Pons (tissue), 1 donor: ENCODE measurements around the gene SNX4.
A peak's percentile ranks its signal among the peaks of the same experiment; 100 is the strongest.
"Not testable (repeated sequence)": the region's sequence is repeated elsewhere in the genome, so short reads cannot be mapped to it uniquely, and the experiment has no call there.

Experiments used
- DNase-seq: peaks from one replicate; pipeline ENCODE4 v3.0.0-alpha.2; 2016; ENCODE audit warnings: low spot score

Gene SNX4

DNA sequence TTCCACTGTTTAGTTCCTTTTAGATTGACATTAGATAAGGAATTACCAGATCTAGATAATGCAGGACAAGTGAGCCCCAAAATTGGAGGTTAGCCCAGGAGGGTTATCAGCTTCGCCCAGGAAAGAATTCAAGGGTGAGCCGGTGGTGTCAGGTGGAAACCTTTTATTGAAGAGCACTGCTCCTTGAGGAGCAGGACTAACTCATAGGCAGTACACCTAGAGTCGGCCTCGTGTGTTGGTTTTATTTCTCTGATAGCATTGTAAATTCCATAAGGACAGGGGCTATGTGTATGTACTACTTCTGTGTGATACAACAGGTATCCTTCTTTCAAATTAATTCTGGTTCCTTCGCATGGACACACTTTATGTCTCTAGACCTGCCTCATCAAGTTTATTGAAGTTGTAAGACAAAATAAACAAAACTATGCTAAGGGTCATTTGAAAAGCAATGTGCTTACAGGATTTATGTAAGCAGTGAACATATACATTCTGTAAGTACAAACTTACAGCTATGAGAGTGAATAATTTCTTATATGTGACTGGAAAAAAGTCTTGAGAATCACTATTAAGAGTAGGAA is 57.2 kb downstream of the SNX4 start:
- no peak for DNase-seq

DNA sequence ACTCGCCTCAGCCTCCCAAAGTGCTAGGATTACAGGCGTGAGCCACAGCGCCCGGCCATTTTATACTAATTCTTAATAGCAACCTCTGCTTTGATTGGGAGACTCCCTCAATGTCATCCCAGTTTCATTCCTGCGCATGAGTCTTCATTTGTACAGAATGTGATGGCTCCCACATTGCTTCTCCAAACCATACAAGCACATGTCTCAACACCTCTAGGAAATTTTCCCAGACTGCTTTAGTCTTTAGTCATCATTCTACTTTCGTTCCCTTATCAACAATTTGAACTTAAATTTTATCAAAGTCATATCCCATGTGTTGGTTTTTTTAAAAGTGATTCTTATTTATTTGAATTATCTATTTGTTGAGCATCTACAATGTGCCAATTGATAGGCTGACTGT is 58.1 kb downstream of the SNX4 start:
- no peak for DNase-seq

DNA sequence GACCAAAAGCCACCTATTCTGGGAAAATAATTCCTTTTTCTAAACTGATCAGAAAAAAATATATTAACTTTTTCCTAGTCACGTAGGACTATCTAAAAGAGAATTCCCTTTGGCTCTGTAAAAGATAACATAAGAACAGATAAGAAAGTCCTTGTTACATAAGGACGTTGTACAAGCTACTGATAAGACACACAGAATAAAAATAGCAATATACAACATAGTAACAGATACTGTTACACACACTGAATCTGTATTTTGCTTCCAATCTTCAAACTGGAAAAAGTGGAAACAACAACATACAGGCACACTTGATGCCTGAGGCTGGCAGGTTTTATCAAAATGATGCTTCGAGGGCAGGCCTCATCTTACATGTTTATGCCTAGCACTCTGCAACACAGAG is 59.8 kb downstream of the SNX4 start:
- no peak for DNase-seq

DNA sequence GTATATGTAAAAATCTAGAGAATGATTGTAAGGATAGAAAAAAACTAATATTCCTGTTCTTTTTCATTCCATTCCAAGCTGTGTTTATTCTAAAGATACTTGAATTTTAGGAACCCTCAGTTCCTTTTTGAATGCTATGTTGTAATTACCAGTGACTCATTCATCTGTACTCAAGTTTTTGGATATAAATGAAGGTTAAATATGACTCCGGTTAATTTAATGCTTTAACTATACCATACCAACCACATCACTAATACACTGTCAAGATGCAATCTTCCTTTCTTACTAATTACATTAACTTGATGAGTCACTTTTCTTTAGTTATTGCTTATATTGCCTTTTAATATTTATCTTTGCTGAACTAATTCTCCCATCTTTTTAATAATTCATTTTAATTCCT is 76.1 kb downstream of the SNX4 start:
- no peak for DNase-seq

DNA sequence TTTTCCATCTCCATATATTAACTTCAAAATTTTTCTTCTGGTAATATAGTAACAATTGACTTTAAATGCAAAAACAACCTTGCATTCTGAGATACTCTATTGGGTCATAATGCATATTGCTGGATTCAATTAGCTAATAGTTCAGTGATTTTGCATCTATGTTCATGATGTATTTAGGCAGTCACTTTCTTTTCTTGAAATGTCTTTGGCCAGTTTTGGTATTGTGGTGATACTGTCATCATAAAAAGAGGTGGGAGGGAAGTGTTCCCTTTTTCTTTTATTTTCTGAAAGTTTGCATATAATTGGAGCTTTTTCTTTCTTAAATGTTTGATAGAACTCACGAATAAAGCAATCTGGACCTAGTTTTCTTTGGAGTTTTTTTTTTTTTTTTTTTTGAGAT is 77.5 kb downstream of the SNX4 start:
- no peak for DNase-seq

DNA sequence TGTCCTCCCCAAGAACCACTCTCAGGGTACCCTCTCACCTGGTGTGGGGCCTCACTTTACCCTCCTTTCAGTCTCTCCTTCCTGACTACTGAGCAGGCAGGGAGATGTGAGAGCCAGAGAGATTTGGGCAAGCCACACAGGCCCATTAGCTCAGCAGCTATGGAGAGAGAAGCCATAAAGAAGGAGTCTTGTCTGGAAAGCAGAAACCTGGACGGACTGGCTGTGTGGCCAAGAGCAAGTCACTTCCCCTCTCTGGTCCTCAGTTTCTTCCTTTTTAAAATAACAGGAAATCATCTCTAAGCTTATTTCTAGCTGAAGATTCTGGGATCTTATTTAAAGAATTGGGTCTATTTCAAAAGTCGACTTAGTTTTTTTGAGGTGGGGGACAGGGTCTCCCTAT is 79.0 kb downstream of the SNX4 start:
- no peak for DNase-seq

DNA sequence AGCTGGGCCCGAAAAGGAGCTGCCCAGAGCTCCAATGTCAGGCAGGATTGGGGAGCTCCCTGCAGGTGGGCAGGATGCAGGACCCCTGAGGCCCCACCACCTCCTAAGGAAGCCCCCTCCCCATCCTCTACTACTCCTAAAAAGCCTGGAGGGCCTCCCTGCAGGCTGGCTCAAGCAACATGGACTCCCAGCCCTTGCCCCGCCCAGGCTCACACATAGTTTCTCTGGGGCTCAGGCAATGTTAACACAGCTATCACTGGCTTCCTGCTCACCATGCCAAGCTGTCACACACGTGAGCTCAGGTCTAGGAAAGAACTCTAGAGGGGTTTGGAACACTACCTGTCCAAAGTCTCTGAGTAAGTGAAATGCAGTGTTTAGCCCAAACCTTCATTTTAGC is 79.4 kb downstream of the SNX4 start:
- DNase-seq = no peak

DNA sequence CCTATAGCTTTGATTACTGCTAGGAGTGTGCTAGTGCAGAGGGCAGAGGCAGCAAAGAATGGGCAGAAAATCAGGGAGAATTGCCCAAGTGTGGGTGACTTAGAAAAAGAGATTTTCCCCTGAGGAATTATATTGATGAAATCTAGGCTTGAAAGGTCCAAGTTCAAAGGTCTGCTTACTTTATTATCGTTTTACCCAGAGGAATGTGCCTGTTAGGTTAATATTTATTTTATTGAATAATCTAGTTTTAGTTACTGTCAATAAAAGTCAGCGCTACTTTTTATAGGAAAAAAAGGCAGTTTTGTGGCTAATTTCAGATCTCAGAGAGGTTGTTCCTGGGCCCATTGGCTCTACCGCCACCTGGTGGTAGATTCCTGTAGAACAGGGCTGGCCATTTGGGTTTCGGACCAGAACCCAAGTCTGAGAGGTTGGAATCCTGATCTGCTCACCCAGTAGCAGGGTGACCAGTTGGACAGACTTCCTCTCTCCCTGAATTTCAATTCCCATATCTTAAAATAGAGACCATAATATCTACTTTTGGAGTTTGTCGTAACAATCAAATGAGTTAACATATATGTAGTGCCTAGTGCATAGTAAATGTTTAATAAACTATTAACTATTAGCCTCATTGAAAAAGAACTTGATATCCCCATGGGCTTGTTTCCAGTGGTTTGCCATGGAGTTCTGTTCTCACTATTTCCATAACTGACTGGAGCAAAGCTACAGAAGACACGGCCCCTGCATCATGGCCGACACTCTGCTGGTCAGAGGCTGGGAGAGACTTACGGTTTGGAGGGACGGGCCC is 82.2 kb downstream of the SNX4 start:
- DNase-seq = peak; percentile 60

DNA sequence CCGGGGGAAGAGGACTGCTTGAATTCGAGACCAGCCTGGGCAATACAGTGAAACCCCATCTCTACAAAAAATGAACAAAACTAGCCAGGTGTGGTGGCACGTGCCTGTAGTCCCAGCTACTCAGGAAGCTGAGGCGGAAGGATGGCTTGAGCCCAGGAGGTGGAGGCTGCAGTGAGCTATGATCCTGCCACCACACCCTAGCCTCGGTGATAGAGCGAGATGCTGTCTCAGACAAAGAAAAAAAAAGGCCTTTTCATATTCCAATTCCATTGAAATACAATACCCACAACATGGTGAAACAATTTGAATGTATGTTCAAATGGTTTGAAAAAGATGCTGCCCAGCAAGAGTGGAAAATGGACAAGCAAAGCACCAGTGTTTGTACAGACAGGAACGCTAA is 83.1 kb downstream of the SNX4 start:
- DNase-seq = no peak

DNA sequence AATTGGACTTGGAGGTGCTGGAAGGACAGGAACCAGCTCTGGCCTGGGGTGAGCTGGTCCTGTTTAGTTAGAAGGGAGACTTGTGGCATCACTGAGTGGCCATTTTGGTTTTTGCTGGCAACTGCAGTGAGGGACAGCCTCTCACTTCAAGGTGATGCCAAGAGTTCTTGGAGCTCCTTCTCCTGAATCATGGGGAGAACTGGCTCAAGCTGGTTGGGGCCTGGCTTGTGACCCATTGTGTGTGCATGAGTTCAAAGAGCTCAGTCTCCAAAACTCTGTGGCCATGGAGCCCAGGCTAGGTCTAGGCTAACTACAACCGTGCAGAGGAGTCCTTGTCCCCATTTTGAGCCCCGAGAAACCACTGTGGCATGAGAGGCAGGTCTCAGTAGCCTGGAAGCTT is 84.8 kb downstream of the SNX4 start:
- no peak for DNase-seq

DNA sequence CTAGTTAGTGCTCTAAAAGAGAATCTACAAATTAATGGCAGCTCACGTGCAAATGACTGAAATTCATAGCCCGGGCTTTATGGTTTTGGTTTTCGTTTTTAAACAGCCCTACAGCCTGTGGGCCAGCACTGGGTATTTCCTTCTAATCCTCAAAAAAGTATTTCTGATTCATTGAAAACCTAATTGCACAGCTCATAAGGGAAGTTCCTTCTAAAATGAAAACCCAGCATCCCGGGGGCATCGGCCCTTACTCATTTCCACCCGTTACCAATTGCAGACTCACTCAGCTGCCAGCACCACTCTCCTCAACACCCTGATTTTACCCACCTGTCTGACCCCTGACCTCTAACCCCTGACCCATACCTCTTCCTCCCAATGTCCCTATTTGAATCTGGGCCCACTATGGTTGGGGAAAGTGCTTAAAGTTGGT is 85.4 kb downstream of the SNX4 start:
- DNase-seq = no peak

DNA sequence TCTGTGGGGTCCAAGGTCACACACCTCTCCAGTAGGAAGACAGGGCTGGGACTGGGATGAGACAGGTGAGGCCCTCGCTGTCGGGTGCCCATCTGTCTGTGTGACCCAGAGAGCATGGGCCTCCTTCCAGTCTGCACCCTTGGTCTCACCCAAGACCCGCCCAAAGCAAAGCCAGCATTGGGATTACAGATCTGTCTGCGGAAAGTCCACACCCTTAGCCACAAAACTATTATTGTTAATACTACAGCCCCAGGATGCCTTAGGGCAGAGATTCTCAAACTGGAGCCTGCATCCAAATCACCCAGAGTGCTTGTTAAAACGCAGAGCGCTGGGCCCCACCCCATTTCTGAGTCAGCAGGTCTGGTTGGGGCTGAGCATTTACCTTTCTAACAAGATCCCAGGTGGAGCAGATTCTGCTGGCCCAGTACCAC is 86.4 kb downstream of the SNX4 start:
- DNase-seq = no peak

DNA sequence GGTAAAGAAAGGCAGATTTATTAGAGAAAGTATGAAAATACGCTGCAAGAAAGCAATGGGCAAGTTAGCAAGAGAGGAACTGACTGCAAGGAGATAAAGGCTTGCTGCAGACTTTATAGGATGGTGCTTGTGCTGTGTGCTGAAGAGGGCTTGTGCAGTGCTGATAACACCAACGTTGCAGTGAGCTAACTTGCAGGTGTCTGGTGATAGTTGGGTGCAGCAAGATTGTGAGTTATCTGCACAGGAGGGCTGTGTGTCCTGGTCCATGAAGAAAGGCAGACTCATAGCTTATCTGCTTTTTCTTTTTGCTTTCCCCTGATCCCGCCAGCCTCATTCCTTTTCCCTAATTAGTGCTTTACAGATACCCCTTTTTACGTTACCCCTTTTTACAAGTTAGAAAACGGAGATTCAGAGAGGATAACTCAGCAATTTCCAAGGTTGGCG is 86.9 kb downstream of the SNX4 start:
- no peak for DNase-seq

DNA sequence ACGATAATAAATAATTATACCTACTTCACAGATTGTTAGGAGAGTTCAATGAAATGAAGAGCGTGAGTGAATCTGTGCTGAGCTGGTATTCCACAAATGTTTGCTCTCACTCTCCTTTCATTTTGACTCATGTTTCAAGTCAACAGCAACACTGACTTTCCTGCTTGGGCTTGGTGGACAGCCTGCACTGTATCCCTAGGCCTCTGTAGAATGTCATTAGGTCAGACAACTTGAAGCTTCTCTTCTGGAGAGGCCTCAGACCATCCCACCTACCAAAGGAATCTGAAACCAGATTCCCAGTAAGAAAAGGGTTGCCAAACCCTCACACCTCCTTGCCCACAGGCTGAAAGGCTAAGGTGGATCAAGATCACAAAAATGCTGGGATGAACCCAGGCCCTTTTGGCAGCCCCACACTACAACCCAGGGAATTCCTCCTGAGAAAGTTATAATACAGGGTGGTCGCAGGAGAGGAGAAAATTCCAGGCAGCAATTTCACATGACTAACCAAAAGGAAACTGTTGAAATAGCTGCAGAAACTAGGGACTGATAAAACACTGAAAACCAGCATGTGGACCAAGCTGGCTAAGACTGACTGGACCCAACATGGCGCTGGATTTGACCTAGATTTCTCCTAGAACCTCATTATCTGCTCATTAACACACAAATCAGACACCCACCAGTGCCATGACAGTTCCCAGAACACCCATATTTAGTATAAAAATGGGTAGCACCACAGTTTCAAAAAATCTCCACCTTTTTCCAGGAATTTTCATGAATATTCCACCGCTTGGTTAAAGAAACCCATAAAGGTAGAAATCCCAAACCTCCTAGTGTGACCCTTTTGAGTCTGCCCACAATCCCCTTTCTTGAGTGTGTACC is 87.9 kb downstream of the SNX4 start:
- DNase-seq = no peak

DNA sequence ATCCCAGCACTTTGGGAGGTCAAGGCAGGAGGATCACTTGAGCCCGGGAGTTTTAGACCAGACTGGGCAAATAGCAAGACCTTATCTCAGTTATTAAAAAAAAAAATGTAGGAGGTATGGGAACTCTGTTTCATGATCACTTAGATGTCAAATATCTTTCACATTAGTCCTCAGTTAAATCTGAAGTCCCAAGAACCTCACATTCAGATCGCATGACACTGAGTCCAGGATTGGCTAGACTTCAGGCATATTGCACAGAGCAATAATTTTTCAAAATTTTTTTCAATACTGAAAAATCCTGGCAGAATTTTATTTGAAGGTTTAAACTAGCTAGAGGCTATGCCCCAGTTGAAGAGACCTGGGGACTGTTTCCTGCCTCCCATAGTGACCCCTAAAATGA is 88.6 kb downstream of the SNX4 start:
- no peak for DNase-seq

DNA sequence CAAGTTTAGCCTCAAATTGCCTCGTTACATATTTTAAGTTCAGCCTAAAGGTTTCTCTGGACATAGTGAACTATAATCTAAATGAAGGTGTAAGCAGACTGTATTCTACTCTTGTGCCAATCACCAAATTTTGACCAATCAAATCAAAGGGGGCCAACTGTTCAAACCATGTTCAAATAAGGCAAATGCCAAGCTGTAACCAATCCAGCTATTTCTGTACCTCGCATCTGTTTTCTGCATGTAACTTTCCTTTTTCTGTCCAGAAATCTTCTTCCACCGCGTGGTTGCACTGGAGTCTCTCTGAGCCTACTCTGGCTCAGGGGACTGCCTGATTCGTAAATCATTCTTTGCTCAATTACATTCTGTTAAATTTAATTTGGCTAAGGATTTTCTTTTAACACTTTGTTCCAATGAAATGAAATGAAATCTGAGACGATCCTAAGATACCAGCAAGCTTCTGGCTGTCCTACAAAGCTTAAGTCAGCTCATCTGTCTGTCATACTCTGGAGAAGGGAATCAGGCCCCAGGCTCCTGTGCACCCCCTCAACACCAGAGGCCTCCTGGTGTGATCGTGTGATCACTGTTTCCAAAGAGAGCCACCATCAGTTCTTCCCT is 91.7 kb downstream of the SNX4 start:
- DNase-seq = no peak

DNA sequence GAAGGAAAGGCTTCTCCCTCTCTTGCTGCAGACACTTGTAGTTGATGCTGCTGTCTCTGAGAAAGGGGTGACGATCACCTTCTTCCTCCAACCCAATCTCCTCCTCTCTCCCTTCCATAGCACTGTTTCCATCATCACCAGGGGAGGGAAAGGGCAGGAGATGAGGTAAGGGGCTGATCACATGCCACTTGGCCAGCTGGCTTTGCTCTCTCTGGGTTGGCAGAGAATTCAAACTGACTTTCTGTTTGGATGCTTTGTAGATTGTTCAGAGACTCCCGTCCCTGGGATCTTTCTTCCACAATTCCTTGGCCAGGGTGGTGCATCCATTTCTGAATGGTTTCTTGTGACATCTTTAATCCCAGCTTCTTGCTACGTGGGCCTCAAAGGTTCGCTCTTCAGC is 101.7 kb downstream of the SNX4 start:
- no peak for DNase-seq

DNA sequence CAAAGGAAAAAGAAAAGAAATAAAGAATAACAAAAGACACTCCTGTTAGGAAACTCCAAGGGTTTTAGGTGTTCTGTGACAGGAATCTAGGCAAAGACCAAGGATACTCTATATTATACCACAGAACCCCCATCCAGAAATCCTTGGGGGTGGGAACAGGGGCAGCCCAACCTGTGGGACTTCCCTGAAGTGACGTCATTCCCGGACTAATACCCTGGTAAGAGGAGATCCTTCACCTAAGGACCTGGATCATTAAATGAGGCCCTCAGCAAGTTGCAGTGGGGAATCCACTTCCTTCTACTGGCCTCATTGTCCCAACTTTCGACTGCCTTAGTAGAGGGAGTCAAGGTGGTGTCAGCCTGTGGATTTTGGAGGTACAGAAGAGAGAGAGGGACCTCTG is 103.8 kb downstream of the SNX4 start:
- no peak for DNase-seq

DNA sequence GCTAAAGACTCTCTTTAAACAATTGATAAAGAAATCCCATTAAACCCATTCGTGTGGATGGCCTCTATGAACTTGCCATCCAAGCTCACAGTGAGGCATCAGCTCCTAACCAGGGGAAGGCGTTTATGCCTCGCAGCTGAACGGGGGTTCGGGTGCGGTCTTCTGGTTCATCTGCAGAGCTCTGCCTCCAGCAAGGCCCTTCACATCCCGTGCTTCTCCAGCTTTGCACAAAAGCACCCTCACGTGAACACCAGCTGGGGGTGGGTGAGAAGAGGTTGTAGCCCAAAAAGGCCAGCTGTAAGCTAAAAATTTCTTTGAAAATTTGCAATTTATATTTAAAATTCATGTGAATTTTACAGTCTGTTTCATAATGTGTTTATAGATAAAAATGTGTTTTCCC is 105.3 kb downstream of the SNX4 start:
- no peak for DNase-seq

DNA sequence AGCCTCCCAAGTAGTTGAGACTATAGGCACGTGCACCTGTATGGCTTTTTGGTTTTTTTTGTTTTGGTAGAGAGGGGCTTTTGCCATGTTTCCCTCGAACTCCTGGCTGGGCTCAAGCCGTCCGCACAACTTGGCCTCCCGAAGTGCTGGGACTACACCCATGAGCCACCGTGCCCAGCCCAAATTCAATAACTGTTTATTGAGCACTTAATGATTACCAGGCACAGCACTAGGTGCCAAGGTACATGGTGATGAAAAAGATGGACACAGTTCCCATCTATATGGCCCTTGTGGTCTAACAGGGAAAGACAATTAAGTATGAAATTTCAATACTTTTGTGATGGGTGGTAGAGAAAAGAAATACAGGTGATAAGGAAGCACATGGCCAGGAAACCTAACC is 109.1 kb downstream of the SNX4 start:
- DNase-seq = no peak

DNA sequence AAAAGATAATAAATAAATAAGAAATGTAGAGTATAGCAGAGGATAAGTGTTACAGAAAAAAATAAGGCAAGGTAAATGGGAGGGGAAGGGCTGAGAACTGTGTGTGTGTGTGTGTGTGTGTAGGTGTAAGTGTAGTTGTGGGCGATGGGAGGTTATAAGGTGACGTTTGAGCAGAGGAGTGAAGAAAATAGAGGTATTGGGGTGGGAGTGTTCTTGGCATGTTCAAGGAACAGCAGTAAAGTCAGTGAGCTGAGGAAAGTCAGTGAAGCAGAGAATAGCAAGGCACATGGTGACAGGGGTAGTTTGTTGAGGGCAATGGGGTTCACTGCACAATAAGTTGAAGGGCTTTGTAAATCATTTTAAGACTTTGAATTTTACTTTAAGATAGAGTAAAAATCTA is 113.9 kb downstream of the SNX4 start:
- DNase-seq = no peak

DNA sequence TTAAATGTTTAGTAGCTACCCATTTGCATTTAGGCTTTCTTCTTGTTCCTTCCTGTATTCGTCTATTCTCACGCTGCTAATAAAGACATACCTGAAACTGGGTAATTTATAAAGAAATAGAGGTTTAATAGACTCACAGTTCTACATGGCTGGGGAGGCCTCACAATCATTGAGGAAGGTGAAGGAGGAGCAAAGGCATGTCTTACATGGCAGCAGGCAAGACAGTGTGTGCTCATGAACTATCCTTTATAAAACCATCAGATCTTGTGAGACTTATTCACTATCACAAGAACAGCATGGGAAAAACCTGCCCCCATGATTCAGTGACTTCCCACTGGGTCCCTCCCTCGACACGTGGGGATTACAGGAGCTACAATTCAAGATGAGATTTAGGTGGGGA is 114.5 kb downstream of the SNX4 start:
- DNase-seq = not testable (repeated sequence)

DNA sequence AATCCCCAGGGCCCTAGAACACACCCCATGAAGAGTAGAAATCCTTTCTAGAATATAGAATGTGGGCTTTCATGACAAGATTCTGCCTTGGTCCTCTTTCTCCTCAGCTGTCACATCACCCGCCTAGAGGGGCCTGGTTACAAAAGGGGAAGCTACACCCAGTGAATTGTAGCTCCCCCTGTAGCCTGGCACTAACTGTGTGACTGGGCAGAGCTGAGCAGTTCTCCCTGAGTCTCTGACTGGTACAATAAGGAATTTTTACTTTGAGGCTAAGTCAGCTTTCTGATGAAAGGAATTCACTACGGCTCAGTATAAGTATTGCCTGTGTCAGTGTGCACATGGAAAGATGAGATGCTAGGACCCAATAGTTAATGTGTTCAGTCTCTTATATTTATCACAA is 116.2 kb downstream of the SNX4 start:
- peak; percentile 4 for DNase-seq
